SK-N-SH (cell line): ENCODE measurements around the gene DPP10. TPM values are rescaled to one million over a fixed set of nuclear protein-coding genes. Genes with fewer than 3 reads are reported as not detected.

Source experiments
- CTCF ChIA-PET: fragments of 300-600, 350-600 bp; formaldehyde crosslinking; extraction: SDS; loops from one replicate; lab custom pipeline; 2021; lab: Yijun Ruan, JAX
- POLR2A ChIA-PET: fragments of 350-600 bp; sonication (Branson Sonifier 250); formaldehyde crosslinking; extraction: SDS; loops from one replicate; lab custom pipeline; 2020; ENCODE audit warnings: antibody characterized with exemption, inconsistent platforms; lab: Yijun Ruan, JAX
- DNase-seq: peaks from one replicate; pipeline ENCODE4 v3.0.0; 2012
- H2AFZ ChIP-seq: fragments of 200-600 bp; sonication (generic); 2 replicates; pipeline ENCODE4 v1.8.1; 2016; ENCODE audit warnings: antibody characterized with exemption, mild to moderate bottlenecking, low read depth
- H3F3A ChIP-seq: fragments of 200-600 bp; sonication (generic); replicated peaks from 2 replicates; pipeline ENCODE3; 2016; ENCODE audit warnings: antibody characterized with exemption, mild to moderate bottlenecking; ENCODE audit not compliant: insufficient read depth
- H3K27ac ChIP-seq, 2 experiments: fragments of 200-500 bp in 1 of 2; fragments of 200-600 bp in 1 of 2; sonication (Bioruptor generic) in 1 of 2; sonication (generic), shearing (Covaris generic) in 1 of 2; 2 replicates each; pipeline versions ENCODE4 v1.5.1 to v1.6.1; 2014 to 2016; ENCODE audit warnings: low read depth in 2 of 2, inconsistent platforms in 1 of 2, low read length in 1 of 2, mild to moderate bottlenecking in 1 of 2, mixed read lengths in 1 of 2
- H3K27me3 ChIP-seq: fragments of 200-600 bp; sonication (generic), shearing (Covaris generic); 2 replicates; pipeline ENCODE4 v1.6.1; 2016; ENCODE audit warnings: mixed run types; ENCODE audit not compliant: insufficient read depth
- H3K36me3 ChIP-seq, 2 experiments: fragments of 200-500 bp in 1 of 2; fragments of 200-600 bp in 1 of 2; sonication (Bioruptor generic) in 1 of 2; sonication (generic) in 1 of 2; replicated peaks in 1 of 2; 2 replicates each; pipeline versions ENCODE3 to v1.5.1; 2014 to 2016; ENCODE audit warnings: low read length in 1 of 2, mild to moderate bottlenecking in 1 of 2; ENCODE audit not compliant: insufficient read depth in 2 of 2, control insufficient read depth in 1 of 2
- H3K4me1 ChIP-seq, 2 experiments: fragments of 200-500 bp in 1 of 2; fragments of 200-600 bp in 1 of 2; sonication (Bioruptor generic) in 1 of 2; sonication (generic), shearing (Covaris generic) in 1 of 2; 2 replicates each; pipeline versions ENCODE4 v1.5.1 to v1.6.1; 2014 to 2016; ENCODE audit warnings: low read depth in 1 of 2, low read length in 1 of 2, mixed run types in 1 of 2; ENCODE audit not compliant: insufficient read depth in 2 of 2, control insufficient read depth in 1 of 2
- H3K4me2 ChIP-seq: fragments of 200-600 bp; sonication (generic), shearing (Covaris generic); 2 replicates; pipeline ENCODE4 v1.6.1; 2017; ENCODE audit warnings: mixed run types
- H3K4me3 ChIP-seq, 2 experiments: fragments of 200-500 bp in 1 of 2; fragments of 200-600 bp in 1 of 2; sonication (Bioruptor generic) in 1 of 2; sonication (generic), shearing (Covaris generic) in 1 of 2; 2 replicates each; pipeline versions ENCODE4 v1.5.1 to v1.8.1; 2014 to 2016; ENCODE audit warnings: low read depth in 2 of 2, inconsistent platforms in 1 of 2, low read length in 1 of 2, mild to moderate bottlenecking in 1 of 2, mixed read lengths in 1 of 2, moderate library complexity in 1 of 2
- H3K79me2 ChIP-seq: fragments of 200-600 bp; sonication (generic); 2 replicates; pipeline ENCODE4 v1.8.1; 2017; ENCODE audit warnings: mild to moderate bottlenecking; ENCODE audit not compliant: insufficient read depth
- H3K9ac ChIP-seq: fragments of 200-600 bp; sonication (generic); 2 replicates; pipeline ENCODE4 v1.6.1; 2017; ENCODE audit warnings: mixed run types
- H3K9me2 ChIP-seq: fragments of 200-600 bp; sonication (generic); 2 replicates; pipeline ENCODE4 v1.6.1; 2017; ENCODE audit warnings: mixed run types
- H3K9me3 ChIP-seq: fragments of 200-600 bp; sonication (generic); 2 replicates; pipeline ENCODE4 v1.6.1; 2017; ENCODE audit warnings: mixed run types, mild to moderate bottlenecking, moderate library complexity
- H4K20me1 ChIP-seq: fragments of 200-600 bp; sonication (generic); 2 replicates; pipeline ENCODE4 v1.6.1; 2017; ENCODE audit warnings: mild to moderate bottlenecking, mixed run types; ENCODE audit not compliant: insufficient read depth
- CHD2 ChIP-seq: fragments of 150-350 bp; IDR thresholded peaks from 2 replicates; pipeline ENCODE4 v1.6.1; 2018; ENCODE audit warnings: low read length; ENCODE audit not compliant: partially characterized antibody
- EZH2phosphoT487 ChIP-seq: fragments of 200-600 bp; sonication (generic); IDR thresholded peaks from 2 replicates; pipeline ENCODE4 v1.6.1; 2017; ENCODE audit warnings: low read depth, mixed run types, mild to moderate bottlenecking, antibody characterized with exemption, moderate library complexity, borderline replicate concordance
- FOSL2 ChIP-seq: IDR thresholded peaks from 2 replicates; pipeline ENCODE4 v1.4.0; 2012; ENCODE audit warnings: low read depth, mild to moderate bottlenecking, moderate library complexity, borderline replicate concordance
- FOXM1 ChIP-seq: IDR thresholded peaks from 2 replicates; pipeline ENCODE4 v1.4.0; 2012; ENCODE audit warnings: low read depth, mild to moderate bottlenecking
- GABPA ChIP-seq: IDR thresholded peaks from 2 replicates; pipeline ENCODE4 v1.4.0; 2012; ENCODE audit warnings: low read depth, mild to moderate bottlenecking
- NRF1 ChIP-seq: IDR thresholded peaks from 2 replicates; pipeline ENCODE4 v1.6.1; 2012; ENCODE audit warnings: low read depth, mild to moderate bottlenecking, low read length
- POLR2AphosphoS5 ChIP-seq: IDR thresholded peaks from 2 replicates; pipeline ENCODE4 v1.6.1; 2012; ENCODE audit warnings: low read depth, low read length
- RAD21 ChIP-seq: IDR thresholded peaks from 2 replicates; pipeline ENCODE4 v1.6.1; 2012; ENCODE audit warnings: mild to moderate bottlenecking, low read length
- RXRA ChIP-seq: IDR thresholded peaks from 2 replicates; pipeline ENCODE4 v1.4.0; 2012; ENCODE audit warnings: low read depth, mild to moderate bottlenecking, borderline replicate concordance
- SMC3 ChIP-seq: IDR thresholded peaks from 2 replicates; pipeline ENCODE4 v1.6.1; 2012; ENCODE audit warnings: low read depth, low read length, improper control_type of control experiment
- TAF1 ChIP-seq: IDR thresholded peaks from 2 replicates; pipeline ENCODE4 v1.6.1; 2012; ENCODE audit warnings: low read depth, mild to moderate bottlenecking, low read length, moderate library complexity, borderline replicate concordance
- TEAD4 ChIP-seq: IDR thresholded peaks from 2 replicates; pipeline ENCODE4 v1.4.0; 2012; ENCODE audit warnings: mild to moderate bottlenecking, borderline replicate concordance; ENCODE audit not compliant: insufficient read depth
- YY1 ChIP-seq: IDR thresholded peaks from 2 replicates; pipeline ENCODE4 v1.4.0; 2012; ENCODE audit warnings: low read depth, mild to moderate bottlenecking
- WGBS: methylation state at CpG from one replicate; pipeline ENCODE4 v1.1.6; 2017; ENCODE audit warnings: low lambda C conversion rate; 5-methylcytosine and 5-hydroxymethylcytosine counted together
- polyA plus RNA-seq, 3 experiments: library from polyadenylated mRNA; depleted of rRNA; stranded (reverse); fragments of >200 nt; gene quantifications; 2 replicates each; pipeline ENCODE4 v1.2.3, GENCODE V29; 2012
- TF ChIP-seq, protein P1 (sequence below): IDR thresholded peaks from 2 replicates; pipeline ENCODE4 v1.6.1; 2012; ENCODE audit warnings: mild to moderate bottlenecking, low read depth, low read length, moderate library complexity
- TF ChIP-seq, protein P2 (sequence below): IDR thresholded peaks from 2 replicates; pipeline ENCODE4; 2012
- TF ChIP-seq, protein P3 (sequence below): fragments of 150-350 bp; IDR thresholded peaks from 2 replicates; pipeline ENCODE4 v1.6.1; 2017; ENCODE audit warnings: antibody characterized with exemption, low read length, low read depth, borderline replicate concordance

Gene DPP10
- polyA plus RNA-seq, 1 of the 3 experiments (the other 2 are of a cell fraction), result not detected

DNA sequence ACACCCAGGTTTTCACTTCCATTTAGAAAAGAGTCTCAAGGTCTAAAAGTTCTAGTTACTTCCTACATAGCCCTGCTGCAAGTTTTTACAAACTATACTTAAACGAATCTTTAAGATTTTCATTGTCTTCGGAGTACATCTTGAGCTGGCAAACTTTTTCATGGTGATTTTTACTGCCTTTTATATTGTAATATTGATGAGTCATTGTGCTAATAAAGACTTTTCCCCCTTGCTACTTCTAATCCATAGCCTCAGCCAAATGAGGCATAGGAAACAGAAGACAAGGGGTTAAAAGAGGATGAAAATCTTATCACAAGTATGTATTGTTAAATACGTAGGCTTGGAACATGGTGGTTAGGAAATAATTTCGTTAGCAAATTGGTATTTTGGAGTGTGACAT lies 4.1 kb downstream of the DPP10 start:
- TF ChIP-seq CHD2 (no peak), RXRA (no peak), SMC3 (no peak), FOXM1 (no peak), TEAD4 (no peak), NRF1 (no peak), RAD21 (no peak), FOSL2 (no peak), TAF1 (no peak), POLR2AphosphoS5 (no peak), EZH2phosphoT487 (no peak), YY1 (no peak), GABPA (no peak)
- TF ChIP-seq, protein P1, sequence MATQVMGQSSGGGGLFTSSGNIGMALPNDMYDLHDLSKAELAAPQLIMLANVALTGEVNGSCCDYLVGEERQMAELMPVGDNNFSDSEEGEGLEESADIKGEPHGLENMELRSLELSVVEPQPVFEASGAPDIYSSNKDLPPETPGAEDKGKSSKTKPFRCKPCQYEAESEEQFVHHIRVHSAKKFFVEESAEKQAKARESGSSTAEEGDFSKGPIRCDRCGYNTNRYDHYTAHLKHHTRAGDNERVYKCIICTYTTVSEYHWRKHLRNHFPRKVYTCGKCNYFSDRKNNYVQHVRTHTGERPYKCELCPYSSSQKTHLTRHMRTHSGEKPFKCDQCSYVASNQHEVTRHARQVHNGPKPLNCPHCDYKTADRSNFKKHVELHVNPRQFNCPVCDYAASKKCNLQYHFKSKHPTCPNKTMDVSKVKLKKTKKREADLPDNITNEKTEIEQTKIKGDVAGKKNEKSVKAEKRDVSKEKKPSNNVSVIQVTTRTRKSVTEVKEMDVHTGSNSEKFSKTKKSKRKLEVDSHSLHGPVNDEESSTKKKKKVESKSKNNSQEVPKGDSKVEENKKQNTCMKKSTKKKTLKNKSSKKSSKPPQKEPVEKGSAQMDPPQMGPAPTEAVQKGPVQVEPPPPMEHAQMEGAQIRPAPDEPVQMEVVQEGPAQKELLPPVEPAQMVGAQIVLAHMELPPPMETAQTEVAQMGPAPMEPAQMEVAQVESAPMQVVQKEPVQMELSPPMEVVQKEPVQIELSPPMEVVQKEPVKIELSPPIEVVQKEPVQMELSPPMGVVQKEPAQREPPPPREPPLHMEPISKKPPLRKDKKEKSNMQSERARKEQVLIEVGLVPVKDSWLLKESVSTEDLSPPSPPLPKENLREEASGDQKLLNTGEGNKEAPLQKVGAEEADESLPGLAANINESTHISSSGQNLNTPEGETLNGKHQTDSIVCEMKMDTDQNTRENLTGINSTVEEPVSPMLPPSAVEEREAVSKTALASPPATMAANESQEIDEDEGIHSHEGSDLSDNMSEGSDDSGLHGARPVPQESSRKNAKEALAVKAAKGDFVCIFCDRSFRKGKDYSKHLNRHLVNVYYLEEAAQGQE, result no peak
- TF ChIP-seq, protein P2, sequence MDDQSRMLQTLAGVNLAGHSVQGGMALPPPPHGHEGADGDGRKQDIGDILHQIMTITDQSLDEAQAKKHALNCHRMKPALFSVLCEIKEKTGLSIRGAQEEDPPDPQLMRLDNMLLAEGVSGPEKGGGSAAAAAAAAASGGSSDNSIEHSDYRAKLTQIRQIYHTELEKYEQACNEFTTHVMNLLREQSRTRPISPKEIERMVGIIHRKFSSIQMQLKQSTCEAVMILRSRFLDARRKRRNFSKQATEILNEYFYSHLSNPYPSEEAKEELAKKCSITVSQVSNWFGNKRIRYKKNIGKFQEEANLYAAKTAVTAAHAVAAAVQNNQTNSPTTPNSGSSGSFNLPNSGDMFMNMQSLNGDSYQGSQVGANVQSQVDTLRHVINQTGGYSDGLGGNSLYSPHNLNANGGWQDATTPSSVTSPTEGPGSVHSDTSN, result no peak
- TF ChIP-seq, protein P3, sequence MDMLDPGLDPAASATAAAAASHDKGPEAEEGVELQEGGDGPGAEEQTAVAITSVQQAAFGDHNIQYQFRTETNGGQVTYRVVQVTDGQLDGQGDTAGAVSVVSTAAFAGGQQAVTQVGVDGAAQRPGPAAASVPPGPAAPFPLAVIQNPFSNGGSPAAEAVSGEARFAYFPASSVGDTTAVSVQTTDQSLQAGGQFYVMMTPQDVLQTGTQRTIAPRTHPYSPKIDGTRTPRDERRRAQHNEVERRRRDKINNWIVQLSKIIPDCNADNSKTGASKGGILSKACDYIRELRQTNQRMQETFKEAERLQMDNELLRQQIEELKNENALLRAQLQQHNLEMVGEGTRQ, result no peak
- TF ChIP-seq, all 33 proteins: peak for 0
- 30% methylated on average over 4 of the region's 4 CpGs for WGBS
- Histone ChIP-seq H3K79me2 (no peaks in the 10 kb centered on the region), H2AFZ (no peak overlapping the region), H3K9me2 (no peaks in the 10 kb centered on the region), H3K4me1 (no peaks in the 10 kb centered on the region), H3K4me2 (no peak overlapping the region), H3K4me3 (no peak overlapping the region), H3K27ac (no peak overlapping the region), H3K9ac (no peak overlapping the region), H4K20me1 (no peaks in the 10 kb centered on the region), H3K9me3 (no peaks in the 10 kb centered on the region), H3K36me3 (no peaks in the 10 kb centered on the region), H3F3A (no peaks in the 10 kb centered on the region), H3K27me3 (no peaks in the 10 kb centered on the region)
- ChIA-PET POLR2A (no interaction called here), CTCF (no interaction called here)
- DNase-seq, result no peak
